NB4 (cell line): Measurements from ENCODE around the gene NDRG3.

ENCODE experiments used
- CTCF ChIP-seq: IDR thresholded peaks from one replicate; pipeline ENCODE4 v1.5.1; 2012; ENCODE audit warnings: low read depth, low read length
- MAX ChIP-seq: IDR thresholded peaks from 2 replicates; pipeline ENCODE4 v1.6.1; 2011; ENCODE audit warnings: low read depth, low read length
- MYC ChIP-seq: IDR thresholded peaks from 2 replicates; pipeline ENCODE4 v1.6.1; 2011; ENCODE audit warnings: low read depth, low read length
- POLR2A ChIP-seq: IDR thresholded peaks from 2 replicates; pipeline ENCODE4 v1.6.1; 2011; ENCODE audit warnings: mild to moderate bottlenecking; ENCODE audit not compliant: insufficient read length; ENCODE audit errors: extremely low read depth

- TF ChIP-seq POLR2A = no peak
- no peak for TF ChIP-seq CTCF
- no peak for TF ChIP-seq MYC
- no peak for TF ChIP-seq MAX
Measured at GRCh38 chr20:36686504-36686903, 59.4 kb downstream of the NDRG3 start.
